GM12878 (cell line): ENCODE data around the gene HMX3. TPM values are rescaled to one million over a fixed set of nuclear protein-coding genes. Genes with fewer than 3 reads are reported as not detected.

Experiments used
- ATAC-seq: fragments of 200-7000 bp; cut with Tn5 transposase; 3 replicates; pipeline ENCODE4 v1.9.1; 2020; ENCODE audit warnings: mild to moderate bottlenecking, moderate library complexity
- BruUV-seq: library from RNA; stranded (reverse); fragments of 400-500 nt; replicated peaks from 2 replicates; lab custom pipeline; 2021; lab: Mats Ljungman, UMichigan
- CTCF ChIA-PET: fragments of 300-600 bp; sonication (Branson Sonifier 250); formaldehyde crosslinking; extraction: SDS; loops from one replicate; lab custom pipeline; 2021; ENCODE audit warnings: inconsistent platforms; lab: Yijun Ruan, JAX
- POLR2A ChIA-PET: fragments of 350-600 bp; formaldehyde crosslinking; extraction: SDS; loops from one replicate; lab custom pipeline; 2021; ENCODE audit warnings: inconsistent platforms; lab: Charles Lee
- RAD21 ChIA-PET: fragments of 300-600 bp; sonication (Branson Sonifier 250); formaldehyde crosslinking; loops from one replicate; lab custom pipeline; 2023; ENCODE audit warnings: antibody characterized with exemption; ENCODE audit not compliant: unreplicated experiment; lab: Charles Lee
- SMC1A ChIA-PET: fragments of 300-600 bp; sonication (Branson Sonifier 250); formaldehyde crosslinking; loops from one replicate; lab custom pipeline; 2023; ENCODE audit not compliant: unreplicated experiment, uncharacterized antibody; lab: Charles Lee
- DNase-seq: peaks from one replicate; pipeline ENCODE4 v3.0.0-alpha.2; 2011; ENCODE audit warnings: low read depth, low spot score
- FAIRE-seq: peaks from 3 replicates; lab custom pipeline; 2011; peaks lifted over from hg19 to GRCh38; lab: Jason Lieb, UNC
- H2AFZ ChIP-seq: 2 replicates; pipeline ENCODE4 v1.6.0; 2011; ENCODE audit warnings: low read depth, low read length, control low read depth; ENCODE audit not compliant: control insufficient read depth
- H3K27ac ChIP-seq: 2 replicates; pipeline ENCODE4 v1.5.1; 2011; ENCODE audit warnings: control low read depth; ENCODE audit not compliant: control insufficient read depth, insufficient read depth
- H3K27me3 ChIP-seq, 2 experiments: replicated peaks in 1 of 2; 2 replicates each; pipeline versions ENCODE4 v1.6.0 to v1.6.1; 2011; ENCODE audit warnings: low read length in 1 of 2; ENCODE audit not compliant: control insufficient read depth in 2 of 2, insufficient read depth in 2 of 2
- H3K36me3 ChIP-seq, 2 experiments: 2 replicates each; pipeline ENCODE4 v1.5.1; 2011; ENCODE audit warnings: low read length in 1 of 2; ENCODE audit not compliant: control insufficient read depth in 2 of 2, insufficient read depth in 2 of 2
- H3K4me1 ChIP-seq: 2 replicates; pipeline ENCODE4 v1.6.1; 2011; ENCODE audit warnings: mild to moderate bottlenecking, low read length, moderate library complexity, mixed read lengths; ENCODE audit not compliant: control insufficient read depth, insufficient read depth
- H3K4me2 ChIP-seq: 2 replicates; pipeline ENCODE4 v1.6.0; 2011; ENCODE audit warnings: control low read depth; ENCODE audit not compliant: control insufficient read depth, insufficient read depth
- H3K4me3 ChIP-seq: fragments of 200-600 bp; sonication (generic); 2 replicates; pipeline ENCODE4 v1.5.1; 2016
- H3K79me2 ChIP-seq: 2 replicates; pipeline ENCODE4 v1.6.0; 2011; ENCODE audit warnings: low read length; ENCODE audit not compliant: control insufficient read depth, insufficient read depth
- H3K9ac ChIP-seq: 2 replicates; pipeline ENCODE4 v1.8.0; 2011; ENCODE audit warnings: low read length, control low read depth, mixed read lengths; ENCODE audit not compliant: control insufficient read depth, insufficient read depth
- H3K9me3 ChIP-seq: replicated peaks from 3 replicates; pipeline ENCODE4 v1.5.1; 2011; ENCODE audit warnings: mild to moderate bottlenecking, low read length; ENCODE audit not compliant: control insufficient read depth, insufficient read depth
- H4K20me1 ChIP-seq: 2 replicates; pipeline ENCODE4 v1.6.0; 2011; ENCODE audit not compliant: control insufficient read depth, insufficient read depth
- BCL3 ChIP-seq: IDR thresholded peaks from 2 replicates; pipeline ENCODE4 v1.6.1; 2011; ENCODE audit warnings: borderline replicate concordance, low read depth, mild to moderate bottlenecking, moderate library complexity, low read length; ENCODE audit not compliant: insufficient read depth, poor library complexity, severe bottlenecking
- BHLHE40 ChIP-seq, 2 experiments: fragments of 450-650 bp in 1 of 2; IDR thresholded peaks; 2 replicates each; pipeline ENCODE4 v1.6.1; 2011 to 2017; ENCODE audit warnings: low read depth in 2 of 2, borderline replicate concordance in 1 of 2, improper control_type of control experiment in 1 of 2, low read length in 1 of 2, mild to moderate bottlenecking in 1 of 2
- EZH2 ChIP-seq: IDR thresholded peaks from 2 replicates; pipeline ENCODE4 v1.6.1; 2012; ENCODE audit warnings: low read depth, mild to moderate bottlenecking, control low read depth, inconsistent platforms, low read length, borderline replicate concordance; ENCODE audit not compliant: control insufficient read depth
- FOXM1 ChIP-seq: IDR thresholded peaks from 2 replicates; pipeline ENCODE4 v1.6.1; 2012; ENCODE audit warnings: low read depth, mild to moderate bottlenecking, inconsistent platforms, low read length, moderate library complexity
- JUNB ChIP-seq: IDR thresholded peaks from 2 replicates; pipeline ENCODE4 v1.6.1; 2016; ENCODE audit warnings: antibody characterized with exemption, mild to moderate bottlenecking
- MLLT1 ChIP-seq: fragments of 450-650 bp; IDR thresholded peaks from 2 replicates; pipeline ENCODE4 v1.6.1; 2016; ENCODE audit warnings: mild to moderate bottlenecking
- RAD51 ChIP-seq: fragments of 450-650 bp; IDR thresholded peaks from 2 replicates; pipeline ENCODE4 v1.6.1; 2016; ENCODE audit warnings: moderate library complexity, mild to moderate bottlenecking, inconsistent platforms
- SKIL ChIP-seq: fragments of 450-650 bp; IDR thresholded peaks from 2 replicates; pipeline ENCODE4 v1.6.1; 2017; ENCODE audit warnings: mild to moderate bottlenecking, low read depth, inconsistent platforms; ENCODE audit not compliant: poor library complexity, severe bottlenecking
- STAT3 ChIP-seq: IDR thresholded peaks from 2 replicates; pipeline ENCODE4 v1.6.1; 2011; ENCODE audit warnings: low read depth, low read length, improper control_type of control experiment
- SUPT20H ChIP-seq: IDR thresholded peaks from 2 replicates; pipeline ENCODE4 v1.6.1; 2011; ENCODE audit warnings: low read depth, mild to moderate bottlenecking, low read length, moderate library complexity, borderline replicate concordance; ENCODE audit not compliant: control insufficient read depth
- ZNF217 ChIP-seq: fragments of 450-650 bp; IDR thresholded peaks from 2 replicates; pipeline ENCODE4 v1.6.1; 2017; ENCODE audit warnings: antibody characterized with exemption, mild to moderate bottlenecking
- ZNF24 ChIP-seq: fragments of 450-650 bp; IDR thresholded peaks from 2 replicates; pipeline ENCODE4 v1.6.1; 2017; ENCODE audit warnings: antibody characterized with exemption, mild to moderate bottlenecking
- ZNF592 ChIP-seq: fragments of 450-650 bp; IDR thresholded peaks from 2 replicates; pipeline ENCODE4 v1.6.1; 2017; ENCODE audit warnings: mild to moderate bottlenecking, moderate library complexity
- ZZZ3 ChIP-seq: IDR thresholded peaks from 2 replicates; pipeline ENCODE4 v1.6.1; 2011; ENCODE audit warnings: low read depth; ENCODE audit not compliant: control insufficient read depth, insufficient read length
- WGBS: methylation state at CpG from one replicate; pipeline ENCODE4 v1.1.6; 2016; ENCODE audit warnings: low lambda C conversion rate; ENCODE audit not compliant: insufficient replicate concordance, insufficient coverage; ENCODE audit errors: missing lambda C conversion rate; 5-methylcytosine and 5-hydroxymethylcytosine counted together
- in situ Hi-C: fragments of 300-500 bp; cut with MboI; formaldehyde crosslinking; loops from 9 replicates; pipeline ENCODE4 v1.14.3; 2018; ENCODE audit warnings: mixed read lengths
- intact Hi-C: fragments of 100-400 bp; cut with micrococcal nuclease; formaldehyde crosslinking; loops from one replicate; pipeline ENCODE4 v1.14.2; 2022; ENCODE audit not compliant: unreplicated experiment
- polyA plus RNA-seq, 11 experiments: library from polyadenylated mRNA; depleted of rRNA in 4 of 11; unstranded in 6 of 11; stranded (reverse) in 5 of 11; fragments of >200 nt; fragmentation: Nextera tagmentation in 4 of 11; fragmentation: Illumina TruSeq in 1 of 11; extraction: Ambion mirVana in 4 of 11; extraction: Trizol in 1 of 11; gene quantifications; 1 replicate in 1 of 11; 2 replicates in 10 of 11; pipeline versions ENCODE4 v1.2.1 to v1.2.3, GENCODE V29; 2011 to 2016; ENCODE audit warnings: inconsistent platforms in 2 of 11, missing spikeins in 2 of 11, low read depth in 1 of 11
- total RNA-seq, 4 experiments: library from RNA; depleted of rRNA in 3 of 4; stranded (reverse); fragments of >200 nt in 3 of 4; fragmentation: Illumina TruSeq in 1 of 4; extraction: Trizol in 1 of 4; gene quantifications; 2 replicates each; pipeline versions ENCODE4 v1.2.1 to v1.2.3, GENCODE V29; 2013 to 2021

Gene HMX3
- total and polyA plus RNA-seq, 10 of the 15 experiments (the other 5 are each of a cell fraction or from before 2014, with no cell fraction given): 0.63 to 60.5 (median 15.3) TPM; not detected in 2

GRCh38 chr10:123140983-123141390 is 5.2 kb downstream of the HMX3 start:
- no peaks in the 10 kb centered on the region for H3K36me3 ChIP-seq
- ChIA-PET RAD21 (interaction anchor here (1.2 kb wide), 2 partner anchors 13 to 272 kb away, joined by 3 read pairs; partner anchors contain the start of gene BUB3), SMC1A (interaction anchor here (1.0 to 1.5 kb wide), 2 partner anchors 98 to 239 kb away, joined by 3 to 4 read pairs; no protein-coding TSS in a partner anchor), POLR2A (interaction anchor here (1.0 kb wide), 1 partner anchor 13 kb away, joined by 4 read pairs; the partner anchor contains the start of gene BUB3), CTCF (interaction anchor here (1.8 to 3.4 kb wide), 2 partner anchors 240 to 360 kb away, joined by 4 to 9 read pairs; no protein-coding TSS in a partner anchor)
- DNase-seq (no peak), ATAC-seq (no peak), FAIRE-seq (no peak)
- no peaks in the 10 kb centered on the region; the same call in 1 of the 3 replicates for H3K9me3 ChIP-seq
- peaks cover 30% of the 10 kb centered on the region for H3K79me2 ChIP-seq
- 20% methylated on average over 6 of the region's 6 CpGs for WGBS
- in situ Hi-C loops: no loop called here
- intact Hi-C loops: no loop called here
- no peak overlapping the region for H3K4me2 ChIP-seq
- H4K20me1 ChIP-seq: no peaks in the 10 kb centered on the region
- no TSS peak for BruUV-seq
- H3K27ac ChIP-seq: no peak overlapping the region
- no peak overlapping the region for H2AFZ ChIP-seq
- peaks cover 4% of the 10 kb centered on the region; the same call in 1 of the 2 replicates for H3K4me1 ChIP-seq
- H3K4me3 ChIP-seq: no peak overlapping the region
- H3K27me3 ChIP-seq: peaks cover 31% of the 10 kb centered on the region in 2 experiments; a peak in 3 of 4 replicates
- no peak overlapping the region for H3K9ac ChIP-seq
- TF ChIP-seq MLLT1 (no peak), SUPT20H (no peak), ZNF592 (no peak), BCL3 (no peak), STAT3 (no peak), BHLHE40 (IDR thresholded peaks at IDR 0.05; ENCODE audit: borderline replicate concordance in 1 of 2, low read depth in 2 of 2, low read length in 1 of 2) (no peak), SKIL (no peak), ZNF217 (no peak), EZH2 (no peak), FOXM1 (no peak), JUNB (no peak), RAD51 (no peak), ZNF24 (no peak), ZZZ3 (no peak)
